MM.1S (cell line): ENCODE results near the gene SLC18B1.

Source experiments
- DNase-seq: peaks from one replicate; pipeline ENCODE4 v3.0.0-alpha.2; 2015
- H2AFZ ChIP-seq: fragments of 300-600 bp; sonication (generic); 2 replicates; pipeline ENCODE4 v1.6.0; 2016; ENCODE audit warnings: antibody characterized with exemption, low read length
- H3F3A ChIP-seq: fragments of 300-600 bp; sonication (generic); 2 replicates; pipeline ENCODE4 v1.6.1; 2016; ENCODE audit warnings: mild to moderate bottlenecking, antibody characterized with exemption, low read length, moderate library complexity, mixed read lengths; ENCODE audit not compliant: insufficient read depth
- H3K27ac ChIP-seq: fragments of 300-600 bp; sonication (generic); 2 replicates; pipeline ENCODE4 v1.5.1; 2016; ENCODE audit warnings: mild to moderate bottlenecking, low read length
- H3K27me3 ChIP-seq: fragments of 300-600 bp; sonication (generic); replicated peaks from 2 replicates; pipeline ENCODE4 v1.6.0; 2016; ENCODE audit warnings: low read length; ENCODE audit not compliant: insufficient read depth
- H3K36me3 ChIP-seq: fragments of 300-600 bp; sonication (generic); replicated peaks from 2 replicates; pipeline ENCODE4 v1.6.1; 2016; ENCODE audit warnings: mild to moderate bottlenecking, low read length, mixed read lengths; ENCODE audit not compliant: insufficient read depth
- H3K4me1 ChIP-seq: fragments of 300-600 bp; sonication (generic); 2 replicates; pipeline ENCODE4 v1.6.1; 2016; ENCODE audit warnings: low read length, mixed read lengths
- H3K4me2 ChIP-seq: fragments of 300-600 bp; sonication (generic); 2 replicates; pipeline ENCODE4 v1.6.0; 2016; ENCODE audit warnings: low read depth, low read length
- H3K4me3 ChIP-seq: fragments of 300-600 bp; sonication (generic); 2 replicates; pipeline ENCODE4 v1.5.1; 2016; ENCODE audit warnings: low read length, mixed read lengths
- H3K79me2 ChIP-seq: fragments of 300-600 bp; sonication (generic); 2 replicates; pipeline ENCODE4 v1.6.1; 2016; ENCODE audit warnings: mixed run types, low read length, mixed read lengths
- H3K9ac ChIP-seq: fragments of 300-600 bp; sonication (generic); 2 replicates; pipeline ENCODE4 v1.6.1; 2016; ENCODE audit warnings: low read length, mixed read lengths
- H3K9me2 ChIP-seq: fragments of 300-600 bp; sonication (generic); replicated peaks from 2 replicates; pipeline ENCODE4 v1.6.1; 2016; ENCODE audit warnings: mild to moderate bottlenecking, low read length, mixed read lengths; ENCODE audit not compliant: insufficient read depth
- H3K9me3 ChIP-seq: fragments of 300-600 bp; sonication (generic); replicated peaks from 2 replicates; pipeline ENCODE4 v1.6.1; 2016; ENCODE audit warnings: mild to moderate bottlenecking, low read length, mixed read lengths; ENCODE audit not compliant: insufficient read depth
- H4K20me1 ChIP-seq: fragments of 300-600 bp; sonication (generic); 2 replicates; pipeline ENCODE4 v1.6.1; 2016; ENCODE audit warnings: mild to moderate bottlenecking, low read length, moderate library complexity, mixed read lengths; ENCODE audit not compliant: insufficient read depth
- CTCF ChIP-seq: fragments of 300-600 bp; sonication (generic); IDR thresholded peaks from 2 replicates; pipeline ENCODE4 v1.5.1; 2016; ENCODE audit warnings: antibody characterized with exemption, low read length, mixed read lengths
- EZH2 ChIP-seq: fragments of 300-600 bp; sonication (generic); optimal IDR thresholded peaks from 2 replicates; pipeline ENCODE3; 2017; ENCODE audit warnings: low read depth, mild to moderate bottlenecking, antibody characterized with exemption, low read length, mixed read lengths
- EZH2phosphoT487 ChIP-seq: fragments of 300-600 bp; sonication (generic); IDR thresholded peaks from 2 replicates; pipeline ENCODE4 v1.6.1; 2018; ENCODE audit warnings: antibody characterized with exemption, low read length

Gene SLC18B1

GRCh38 chr6:132734694-132735236 is 63.7 kb downstream of the SLC18B1 start:
- no peaks in the 10 kb centered on the region for H3K9me3 ChIP-seq
- H3K79me2 ChIP-seq: no peaks in the 10 kb centered on the region
- H3K9me2 ChIP-seq: no peaks in the 10 kb centered on the region
- H3K27me3 ChIP-seq: no peaks in the 10 kb centered on the region
- H3K4me1 ChIP-seq: no peaks in the 10 kb centered on the region
- H3K4me3 ChIP-seq: no peak overlapping the region
- H2AFZ ChIP-seq: no peak overlapping the region
- no peaks in the 10 kb centered on the region for H3K36me3 ChIP-seq
- TF ChIP-seq EZH2 (no peak), EZH2phosphoT487 (no peak), CTCF (no peak)
- H3K4me2 ChIP-seq: no peak overlapping the region
- H3F3A ChIP-seq: no peaks in the 10 kb centered on the region
- DNase-seq: no peak
- no peak overlapping the region for H3K9ac ChIP-seq
- no peak overlapping the region for H3K27ac ChIP-seq
- H4K20me1 ChIP-seq: no peaks in the 10 kb centered on the region

GRCh38 chr6:132733814-132734213 is 64.6 kb downstream of the SLC18B1 start:
- no peak overlapping the region for H2AFZ ChIP-seq
- no peak overlapping the region for H3K4me2 ChIP-seq
- TF ChIP-seq CTCF: no peak
- no peak for TF ChIP-seq EZH2phosphoT487
- TF ChIP-seq EZH2: no peak
- no peaks in the 10 kb centered on the region for H4K20me1 ChIP-seq
- no peaks in the 10 kb centered on the region for H3K79me2 ChIP-seq
- H3K36me3 ChIP-seq: no peaks in the 10 kb centered on the region
- no peak overlapping the region for H3K9ac ChIP-seq
- no peak for DNase-seq
- no peaks in the 10 kb centered on the region for H3K4me1 ChIP-seq
- no peaks in the 10 kb centered on the region for H3F3A ChIP-seq
- H3K27ac ChIP-seq: no peak overlapping the region
- H3K9me2 ChIP-seq: no peaks in the 10 kb centered on the region
- H3K4me3 ChIP-seq: no peak overlapping the region
- no peaks in the 10 kb centered on the region for H3K9me3 ChIP-seq
- H3K27me3 ChIP-seq: no peaks in the 10 kb centered on the region

- no peaks in the 10 kb centered on the region for H3K36me3 ChIP-seq
- H3K4me3 ChIP-seq: no peak overlapping the region
- no peak overlapping the region for H2AFZ ChIP-seq
- no peaks in the 10 kb centered on the region for H3K4me1 ChIP-seq
- no peaks in the 10 kb centered on the region for H3K79me2 ChIP-seq
- H3K4me2 ChIP-seq: no peak overlapping the region
- DNase-seq: no peak
- H3K27me3 ChIP-seq: no peaks in the 10 kb centered on the region
- TF ChIP-seq EZH2 (no peak), CTCF (no peak), EZH2phosphoT487 (no peak)
- H3K9me2 ChIP-seq: no peaks in the 10 kb centered on the region
- H3K27ac ChIP-seq: no peak overlapping the region
- no peak overlapping the region for H3K9ac ChIP-seq
- no peaks in the 10 kb centered on the region for H3K9me3 ChIP-seq
- no peaks in the 10 kb centered on the region for H3F3A ChIP-seq
- H4K20me1 ChIP-seq: no peaks in the 10 kb centered on the region
Measured at GRCh38 chr6:132733283-132733682, 65.2 kb downstream of the SLC18B1 start.
